Uterus (tissue), 4 donors: ENCODE data around the gene MCRIP1. TPM values are rescaled to one million over a fixed set of nuclear protein-coding genes. Genes with fewer than 3 reads are reported as not detected.
A peak's percentile ranks its signal among the peaks of the same experiment; 100 is the strongest.

ENCODE experiments used
- DNase-seq, 2 donors: peaks; one replicate each; pipeline ENCODE4 v3.0.0-alpha.2; 2019 to 2020
- H3K27ac ChIP-seq, 2 donors: fragments of 200-600 bp; sonication (generic); 1 replicate in 1 of 2; 2 replicates in 1 of 2; pipeline ENCODE4 v1.5.1; 2016 to 2018
- H3K27me3 ChIP-seq, 2 donors: fragments of 200-600 bp; sonication (generic); one replicate each; pipeline ENCODE4 v1.5.1; 2018 to 2019; ENCODE audit warnings: control low read depth in 1 of 2
- H3K36me3 ChIP-seq, 2 donors: fragments of 200-600 bp; sonication (generic); one replicate each; pipeline ENCODE4 v1.5.1; 2019; ENCODE audit warnings: control low read depth in 1 of 2
- H3K4me1 ChIP-seq, 2 donors: fragments of 200-600 bp; sonication (generic); one replicate each; pipeline ENCODE4 v1.5.1; 2018 to 2019; ENCODE audit warnings: control low read depth in 1 of 2
- H3K4me3 ChIP-seq, 2 donors: fragments of 200-600 bp; sonication (generic); 1 replicate in 1 of 2; 2 replicates in 1 of 2; pipeline ENCODE4 v1.5.1; 2018 to 2019; ENCODE audit warnings: mild to moderate bottlenecking in 1 of 2
- H3K9me3 ChIP-seq, 2 donors: fragments of 200-600 bp; sonication (generic); one replicate each; pipeline ENCODE4 v1.5.1; 2019; ENCODE audit warnings: control low read depth in 1 of 2
- CTCF ChIP-seq, 4 experiments: fragments of 200-600 bp in 2 of 4; fragments of 450-650 bp in 2 of 4; sonication (generic) in 2 of 4; IDR thresholded peaks; one replicate each; pipeline ENCODE4 v1.5.1; 2016 to 2019; ENCODE audit warnings: antibody characterized with exemption in 4 of 4, mild to moderate bottlenecking in 2 of 4, moderate library complexity in 1 of 4
- POLR2A ChIP-seq, 2 donors: fragments of 450-650 bp; IDR thresholded peaks; one replicate each; pipeline ENCODE4 v1.6.1; 2016; ENCODE audit warnings: antibody characterized with exemption in 2 of 2, mild to moderate bottlenecking in 1 of 2, moderate library complexity in 1 of 2
- intact Hi-C: fragments of 100-400 bp; cut with DNase I; formaldehyde crosslinking; loops from one replicate; pipeline ENCODE4 v1.15.1; 2023; ENCODE audit warnings: low total_unique reads
- total RNA-seq, 4 donors: library from RNA; depleted of rRNA in 3 of 4; stranded (reverse); fragments of >200 nt in 3 of 4; gene quantifications; one replicate each; pipeline versions ENCODE4 v1.1.0 to v1.2.4, GENCODE V29; 2014 to 2023
- donor health status: DM: yes; HTN: yes; CAD: no.

Gene MCRIP1
- total RNA-seq, 4 donors from 2014 or later = 30.5 to 92.6 (median 61.3) TPM

DNA sequence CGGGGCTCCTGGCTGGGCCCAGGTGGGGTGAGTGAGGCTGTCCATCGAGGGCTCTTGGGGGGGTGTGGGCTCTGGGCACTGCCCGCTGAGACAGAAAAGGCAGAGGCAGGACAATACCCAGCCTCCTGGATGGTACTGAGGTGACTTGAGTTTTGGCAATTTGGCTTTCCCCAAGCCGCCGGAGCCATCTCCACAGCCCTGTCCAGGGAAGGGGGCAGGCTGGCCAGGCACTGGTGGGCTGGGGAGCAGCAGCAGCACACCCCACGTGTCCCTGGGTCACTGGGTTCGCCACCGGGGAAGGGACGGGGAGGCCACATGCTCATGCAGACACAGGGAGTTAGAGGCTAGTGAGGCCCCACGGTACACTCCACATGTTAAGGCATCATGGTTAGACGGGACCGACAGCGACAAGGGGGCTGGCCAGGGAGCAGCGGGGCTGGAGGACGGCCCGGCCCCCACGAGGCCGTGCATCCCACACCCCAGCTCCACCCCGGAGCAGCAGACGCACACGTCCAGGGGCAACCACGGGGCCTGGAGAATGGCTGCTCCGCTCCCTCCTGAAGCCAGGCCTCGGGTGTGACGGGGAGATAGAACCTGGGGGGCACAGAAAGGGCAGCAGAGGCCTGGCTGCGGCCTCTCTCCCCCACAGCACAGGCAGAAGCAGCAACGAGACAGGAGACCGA, 35.0 kb upstream of the MCRIP1 start:
- H3K36me3 ChIP-seq = no peaks in the 10 kb centered on the region
- intact Hi-C loops = no loop called here
- TF ChIP-seq CTCF (IDR thresholded peaks at IDR 0.05) (no peak), POLR2A (IDR thresholded peaks at IDR 0.05) (no peak)

GRCh38 chr17:81867170-81867990, 34.3 kb upstream of the MCRIP1 start:
- no peaks in the 10 kb centered on the region for H3K27me3 ChIP-seq
- TF ChIP-seq POLR2A (IDR thresholded peaks at IDR 0.05) (no peak), CTCF (IDR thresholded peaks at IDR 0.05) (no peak)
- H3K27ac ChIP-seq = peak overlapping the region; percentile 96 to 97
- intact Hi-C loops = no loop called here
- no peak overlapping the region for H3K4me3 ChIP-seq
- DNase-seq = no peak
- no peaks in the 10 kb centered on the region for H3K36me3 ChIP-seq
- peaks cover 0 to 34% of the 10 kb centered on the region in 2 donors for H3K4me1 ChIP-seq
- H3K9me3 ChIP-seq = no peaks in the 10 kb centered on the region

More for the DNA sequence above, 35.0 kb upstream of the MCRIP1 start:
- H3K27me3 ChIP-seq = no peaks in the 10 kb centered on the region
- no peak for DNase-seq
- H3K4me1 ChIP-seq = peaks cover 0 to 34% of the 10 kb centered on the region in 2 donors
- no peak overlapping the region for H3K4me3 ChIP-seq
- no peaks in the 10 kb centered on the region for H3K9me3 ChIP-seq
- H3K27ac ChIP-seq = peak overlapping the region; percentile 96 to 97

- H3K36me3 ChIP-seq = no peaks in the 10 kb centered on the region
- H3K27ac ChIP-seq = peak overlapping the region in 1 of 2 donors; percentile 97
- no peaks in the 10 kb centered on the region for H3K9me3 ChIP-seq
- no peak for DNase-seq
- TF ChIP-seq POLR2A (IDR thresholded peaks at IDR 0.05) = no peak
- no peak for TF ChIP-seq CTCF (IDR thresholded peaks at IDR 0.05)
- H3K27me3 ChIP-seq = no peaks in the 10 kb centered on the region
- H3K4me1 ChIP-seq = peaks cover 4 to 34% of the 10 kb centered on the region in 2 donors
- intact Hi-C loops = no loop called here
- no peak overlapping the region for H3K4me3 ChIP-seq
These were observed 33.5 kb upstream of the MCRIP1 start for GRCh38 chr17:81866440-81867169.

DNA sequence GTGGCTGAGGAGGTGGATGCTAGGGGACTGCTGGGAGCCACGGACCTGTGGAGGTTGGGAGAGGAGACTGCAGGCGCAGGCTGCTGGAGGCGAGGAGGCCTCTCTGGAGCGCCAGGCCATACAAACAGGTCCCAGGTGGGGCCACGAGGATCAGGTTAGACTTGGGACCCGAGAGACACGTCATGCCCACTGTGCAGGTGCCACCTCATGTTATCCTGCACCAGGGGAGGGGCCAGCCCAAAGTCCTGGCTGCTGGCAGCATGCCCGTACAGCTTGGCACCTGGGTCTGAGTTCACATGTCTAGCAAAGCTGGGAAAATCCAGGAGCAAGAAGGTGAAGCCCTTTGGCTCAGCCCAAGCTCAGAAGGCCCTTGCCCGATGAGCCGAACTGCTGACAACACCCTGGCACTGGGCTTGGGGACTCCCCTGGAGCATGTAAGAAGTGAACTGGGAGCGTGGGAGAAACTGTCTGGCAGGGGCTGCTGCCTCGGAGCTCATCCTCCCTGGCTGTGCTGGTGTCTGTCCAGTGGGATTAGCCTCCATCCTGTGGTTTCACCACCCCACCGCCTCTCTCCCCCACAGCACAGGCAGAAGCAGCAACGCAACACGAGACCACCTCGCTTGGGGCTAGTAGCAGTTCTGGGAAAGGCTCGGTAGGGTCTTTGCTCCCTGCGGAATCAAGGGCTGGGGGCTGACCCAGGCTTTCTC, 32.8 kb upstream of the MCRIP1 start:
- Histone ChIP-seq H3K27ac (no peak overlapping the region), H3K36me3 (no peaks in the 10 kb centered on the region), H3K4me3 (no peak overlapping the region), H3K27me3 (no peaks in the 10 kb centered on the region), H3K4me1 (peaks cover 4 to 34% of the 10 kb centered on the region in 2 donors), H3K9me3 (no peaks in the 10 kb centered on the region)
- DNase-seq = peak in 1 of 2 donors; percentile 44
- intact Hi-C loops = no loop called here
- TF ChIP-seq POLR2A (IDR thresholded peaks at IDR 0.05) (no peak), CTCF (IDR thresholded peaks at IDR 0.05) (no peak)
